CD4-positive, alpha-beta memory T cell (primary cell): ENCODE results near the gene CLTC. TPM values are rescaled to one million over a fixed set of nuclear protein-coding genes. Genes with fewer than 3 reads are reported as not detected.
A peak's percentile ranks its signal among the peaks of the same experiment; 100 is the strongest.

Experiments
- CTCF ChIA-PET: fragments of 350-600 bp; sonication (Branson Sonifier 250); formaldehyde crosslinking; loops from one replicate; lab custom pipeline; 2021; ENCODE audit warnings: inconsistent platforms; ENCODE audit not compliant: partially characterized antibody; lab: Charles Lee
- POLR2A ChIA-PET: fragments of 350-600 bp; sonication (Branson Sonifier 250); formaldehyde crosslinking; loops from one replicate; lab custom pipeline; 2021; ENCODE audit not compliant: partially characterized antibody; lab: Charles Lee
- DNase-seq, 5 donors: peaks; one replicate each; pipeline versions ENCODE4 v3.0.0 to v3.0.0-alpha.2; 2020 to 2022; ENCODE audit warnings: mixed read lengths in 1 of 5
- H3K27ac ChIP-seq: one replicate; pipeline ENCODE4 v1.7.0; 2013; ENCODE audit warnings: low read depth, low read length
- H3K27me3 ChIP-seq: 2 replicates; pipeline ENCODE4 v1.7.0; 2013; ENCODE audit warnings: mild to moderate bottlenecking, low read length, moderate library complexity; ENCODE audit not compliant: insufficient read depth
- H3K36me3 ChIP-seq: 2 replicates; pipeline ENCODE4 v1.7.0; 2013; ENCODE audit warnings: mild to moderate bottlenecking, low read length, moderate library complexity; ENCODE audit not compliant: insufficient read depth
- H3K4me1 ChIP-seq: 2 replicates; pipeline ENCODE4 v1.7.0; 2013; ENCODE audit warnings: mild to moderate bottlenecking, low read length, moderate library complexity; ENCODE audit not compliant: insufficient read depth
- H3K4me3 ChIP-seq, 2 donors: one replicate each; pipeline ENCODE4 v1.7.0; 2013; ENCODE audit warnings: low read length in 2 of 2, mild to moderate bottlenecking in 1 of 2
- H3K9me3 ChIP-seq, 2 donors: one replicate each; pipeline ENCODE4 v1.7.0; 2013; ENCODE audit warnings: low read length in 2 of 2, control low read depth in 1 of 2; ENCODE audit not compliant: control insufficient read depth in 1 of 2
- H3K27ac Mint-ChIP-seq, 7 donors: one replicate each; pipeline ENCODE4 v1.8.0; 2020 to 2021; ENCODE audit warnings: mixed read lengths in 7 of 7, mild to moderate bottlenecking in 6 of 7, inconsistent platforms in 3 of 7, moderate library complexity in 3 of 7
- H3K27me3 Mint-ChIP-seq, 2 donors: one replicate each; pipeline ENCODE4 v1.8.0; 2020 to 2021; ENCODE audit warnings: mixed read lengths in 2 of 2
- H3K36me3 Mint-ChIP-seq, 2 donors: one replicate each; pipeline ENCODE4 v1.8.0; 2020 to 2021; ENCODE audit warnings: mixed read lengths in 2 of 2, inconsistent platforms in 1 of 2, mild to moderate bottlenecking in 1 of 2
- H3K4me1 Mint-ChIP-seq, 4 donors: one replicate each; pipeline ENCODE4 v1.8.0; 2020 to 2021; ENCODE audit warnings: mixed read lengths in 4 of 4, mild to moderate bottlenecking in 1 of 4
- H3K4me3 Mint-ChIP-seq, 8 donors: one replicate each; pipeline ENCODE4 v1.8.0; 2020 to 2021; ENCODE audit warnings: mixed read lengths in 8 of 8, mild to moderate bottlenecking in 7 of 8, moderate library complexity in 6 of 8, inconsistent platforms in 3 of 8
- H3K9me3 Mint-ChIP-seq, 8 donors: one replicate each; pipeline ENCODE4 v1.8.0; 2020 to 2021; ENCODE audit warnings: mixed read lengths in 8 of 8, mild to moderate bottlenecking in 5 of 8, inconsistent platforms in 3 of 8, moderate library complexity in 1 of 8
- intact Hi-C: fragments of 100-400 bp; cut with micrococcal nuclease; formaldehyde crosslinking; loops from one replicate; pipeline ENCODE4 v1.15.1; 2023
- polyA plus RNA-seq, 2 donors: library from polyadenylated mRNA; unstranded; fragments of 300-500 nt; fragmentation: Illumina TruSeq; gene quantifications; one replicate each; pipeline ENCODE4 v1.2.3, GENCODE V29; 2021
- total RNA-seq, 2 experiments: library from RNA; stranded (reverse); gene quantifications; one replicate each; pipeline ENCODE4 v1.2.3, GENCODE V29; 2021

Gene CLTC
- total and polyA plus RNA-seq, 4 experiments from 2014 or later: 27.0 to 118 (median 84.8) TPM

GRCh38 chr17:59629174-59629573, 9.5 kb downstream of the CLTC start:
- Mint-ChIP-seq H3K9me3 (no peaks in the 10 kb centered on the region), H3K4me1 (peaks cover 46 to 86% (median 70%) of the 10 kb centered on the region in 4 donors), H3K4me3 (peak overlapping the region in 1 of 8 donors; percentile 17), H3K27me3 (no peaks in the 10 kb centered on the region), H3K27ac (peak overlapping the region in 1 of 7 donors; percentile 55), H3K36me3 (peaks cover 7 to 20% of the 10 kb centered on the region in 2 donors)
- H3K4me1 ChIP-seq: peaks cover 93% of the 10 kb centered on the region
- H3K9me3 ChIP-seq: no peaks in the 10 kb centered on the region
- H3K27ac ChIP-seq: no peak overlapping the region
- ChIA-PET CTCF (no interaction called here), POLR2A (no interaction called here)
- no peak overlapping the region for H3K4me3 ChIP-seq
- DNase-seq: no peak
- H3K27me3 ChIP-seq: no peaks in the 10 kb centered on the region
- intact Hi-C loops: no loop called here
- H3K36me3 ChIP-seq: no peaks in the 10 kb centered on the region

- Histone ChIP-seq H3K36me3 (no peaks in the 10 kb centered on the region), H3K27ac (no peak overlapping the region), H3K9me3 (no peaks in the 10 kb centered on the region), H3K4me1 (peaks cover 92% of the 10 kb centered on the region), H3K4me3 (no peak overlapping the region), H3K27me3 (no peaks in the 10 kb centered on the region)
- ChIA-PET CTCF (no interaction called here), POLR2A (no interaction called here)
- Mint-ChIP-seq H3K36me3 (peaks cover 7 to 21% of the 10 kb centered on the region in 2 donors), H3K27ac (peak overlapping the region in 4 of 7 donors; percentile 31 to 81 (median 54)), H3K4me1 (peaks cover 48 to 91% (median 72%) of the 10 kb centered on the region in 4 donors), H3K27me3 (no peaks in the 10 kb centered on the region), H3K9me3 (no peaks in the 10 kb centered on the region), H3K4me3 (peak overlapping the region in 3 of 8 donors; percentile 26 to 35 (median 31))
- intact Hi-C loops: no loop called here
- DNase-seq: no peak
Observed at GRCh38 chr17:59631276-59631675, 11.6 kb downstream of the CLTC start.

- Mint-ChIP-seq H3K4me1 (peaks cover 47 to 85% (median 70%) of the 10 kb centered on the region in 4 donors), H3K4me3 (peak overlapping the region in 2 of 8 donors; percentile 5 to 59)
- CTCF ChIA-PET: interaction anchor here (0.7 kb wide), 1 partner anchor 28 kb away, joined by 3 read pairs; no protein-coding TSS in a partner anchor
Observed at GRCh38 chr17:59632398-59632797, 12.7 kb downstream of the CLTC start.

GRCh38 chr17:59633658-59634359, 14.1 kb downstream of the CLTC start:
- H3K27ac Mint-ChIP-seq: peak overlapping the region; percentile 13 to 70 (median 29)

More at GRCh38 chr17:59632398-59632797, 12.7 kb downstream of the CLTC start:
- intact Hi-C loops: no loop called here
- Histone ChIP-seq H3K4me3 (no peak overlapping the region), H3K27me3 (no peaks in the 10 kb centered on the region), H3K4me1 (peaks cover 84% of the 10 kb centered on the region), H3K9me3 (no peaks in the 10 kb centered on the region), H3K36me3 (no peaks in the 10 kb centered on the region), H3K27ac (no peak overlapping the region)
- DNase-seq: no peak
- Mint-ChIP-seq H3K36me3 (peaks cover 7 to 21% of the 10 kb centered on the region in 2 donors), H3K27ac (peak overlapping the region in 5 of 7 donors; percentile 24 to 71 (median 43)), H3K27me3 (no peaks in the 10 kb centered on the region), H3K9me3 (no peaks in the 10 kb centered on the region)
- POLR2A ChIA-PET: interaction anchor here (1.4 kb wide), 1 partner anchor 13 kb away, joined by 4 read pairs; the partner anchor contains the start of gene CLTC

GRCh38 chr17:59634632-59635541, 15.2 kb downstream of the CLTC start:
- H3K4me1 ChIP-seq: peaks cover 86% of the 10 kb centered on the region
- intact Hi-C loops: no loop called here
- H3K36me3 ChIP-seq: no peaks in the 10 kb centered on the region
- no peak overlapping the region for H3K4me3 ChIP-seq
- Mint-ChIP-seq H3K9me3 (no peaks in the 10 kb centered on the region), H3K27ac (peak overlapping the region in 6 of 7 donors; percentile 35 to 74 (median 58)), H3K36me3 (peaks cover 7 to 14% of the 10 kb centered on the region in 2 donors), H3K4me3 (peak overlapping the region in 7 of 8 donors; percentile 17 to 73 (median 51)), H3K27me3 (no peaks in the 10 kb centered on the region), H3K4me1 (peaks cover 46 to 81% (median 65%) of the 10 kb centered on the region in 4 donors)
- CTCF ChIA-PET: interaction anchor here (0.7 to 1.0 kb wide), 2 partner anchors 17 to 1003 kb away, joined by 3 read pairs; no protein-coding TSS in a partner anchor
- no peak overlapping the region for H3K27ac ChIP-seq
- H3K9me3 ChIP-seq: no peaks in the 10 kb centered on the region
- POLR2A ChIA-PET: interaction anchor here (1.2 to 2.0 kb wide), 2 partner anchors 16 to 17 kb away, joined by 3 to 21 read pairs; partner anchors contain the start of gene CLTC
- peak in 1 of 5 donors; percentile 6 for DNase-seq
- H3K27me3 ChIP-seq: no peaks in the 10 kb centered on the region

More at GRCh38 chr17:59633658-59634359, 14.1 kb downstream of the CLTC start:
- Histone ChIP-seq H3K9me3 (no peaks in the 10 kb centered on the region), H3K36me3 (no peaks in the 10 kb centered on the region), H3K27ac (no peak overlapping the region), H3K4me1 (peaks cover 84% of the 10 kb centered on the region), H3K4me3 (no peak overlapping the region), H3K27me3 (no peaks in the 10 kb centered on the region)
- Mint-ChIP-seq H3K4me1 (peaks cover 46 to 84% (median 68%) of the 10 kb centered on the region in 4 donors), H3K27me3 (no peaks in the 10 kb centered on the region), H3K4me3 (peak overlapping the region in 3 of 8 donors; percentile 7 to 28 (median 10)), H3K9me3 (no peaks in the 10 kb centered on the region), H3K36me3 (peaks cover 7 to 19% of the 10 kb centered on the region in 2 donors)
- ChIA-PET CTCF (interaction anchor here (1.0 kb wide), 1 partner anchor 18 kb away, joined by 3 read pairs; no protein-coding TSS in a partner anchor), POLR2A (interaction anchor here (0.8 to 2.0 kb wide), 2 partner anchors 11 to 15 kb away, joined by 3 to 21 read pairs; partner anchors contain the start of gene CLTC)
- no peak for DNase-seq
- intact Hi-C loops: no loop called here

GRCh38 chr17:59637611-59638310, 18.1 kb downstream of the CLTC start:
- Histone ChIP-seq H3K27ac (no peak overlapping the region), H3K4me3 (no peak overlapping the region), H3K4me1 (peaks cover 88% of the 10 kb centered on the region), H3K36me3 (no peaks in the 10 kb centered on the region), H3K27me3 (no peaks in the 10 kb centered on the region), H3K9me3 (no peaks in the 10 kb centered on the region)
- H3K4me1 Mint-ChIP-seq: peaks cover 52 to 88% (median 66%) of the 10 kb centered on the region in 4 donors
- H3K9me3 Mint-ChIP-seq: no peaks in the 10 kb centered on the region
- DNase-seq: no peak
- intact Hi-C loops: no loop called here
- peaks cover 0 to 6% of the 10 kb centered on the region in 2 donors for H3K36me3 Mint-ChIP-seq
- no peak overlapping the region for H3K4me3 Mint-ChIP-seq
- peak overlapping the region in 1 of 7 donors; percentile 31 for H3K27ac Mint-ChIP-seq
- ChIA-PET POLR2A (no interaction called here), CTCF (interaction anchor here (0.9 to 1.9 kb wide), 4 partner anchors 11 to 74 kb away, joined by 3 to 4 read pairs (median 3); partner anchors contain the start of gene CLTC)
- H3K27me3 Mint-ChIP-seq: no peaks in the 10 kb centered on the region
